Measurements from ENCODE around the gene KLC1.
A peak's percentile ranks its signal among the peaks of the same experiment; 100 is the strongest.

The KLC1 gene

DNA sequence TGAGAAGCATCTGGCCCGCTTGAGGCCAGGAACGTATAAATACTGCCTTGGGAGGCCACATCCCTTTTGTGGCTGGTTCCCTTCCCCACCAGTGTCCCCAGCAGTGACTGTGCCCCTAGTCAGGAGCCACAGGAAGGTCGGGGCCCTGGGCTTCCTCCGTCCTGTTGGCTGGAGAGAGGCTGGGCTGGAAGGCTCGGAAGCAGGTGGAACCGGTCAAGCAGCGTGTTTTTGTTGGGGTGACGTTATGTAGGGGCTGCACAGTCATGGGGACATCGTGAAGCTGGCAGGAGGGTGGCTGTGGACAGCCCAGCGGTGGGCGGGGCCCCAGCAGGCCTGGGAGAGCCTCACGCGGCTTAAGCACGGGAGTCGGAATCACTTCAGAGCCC is 76.1 kb downstream of the KLC1 start:
- no peak for DNase-seq (ENCODE audit: low read depth)

DNA sequence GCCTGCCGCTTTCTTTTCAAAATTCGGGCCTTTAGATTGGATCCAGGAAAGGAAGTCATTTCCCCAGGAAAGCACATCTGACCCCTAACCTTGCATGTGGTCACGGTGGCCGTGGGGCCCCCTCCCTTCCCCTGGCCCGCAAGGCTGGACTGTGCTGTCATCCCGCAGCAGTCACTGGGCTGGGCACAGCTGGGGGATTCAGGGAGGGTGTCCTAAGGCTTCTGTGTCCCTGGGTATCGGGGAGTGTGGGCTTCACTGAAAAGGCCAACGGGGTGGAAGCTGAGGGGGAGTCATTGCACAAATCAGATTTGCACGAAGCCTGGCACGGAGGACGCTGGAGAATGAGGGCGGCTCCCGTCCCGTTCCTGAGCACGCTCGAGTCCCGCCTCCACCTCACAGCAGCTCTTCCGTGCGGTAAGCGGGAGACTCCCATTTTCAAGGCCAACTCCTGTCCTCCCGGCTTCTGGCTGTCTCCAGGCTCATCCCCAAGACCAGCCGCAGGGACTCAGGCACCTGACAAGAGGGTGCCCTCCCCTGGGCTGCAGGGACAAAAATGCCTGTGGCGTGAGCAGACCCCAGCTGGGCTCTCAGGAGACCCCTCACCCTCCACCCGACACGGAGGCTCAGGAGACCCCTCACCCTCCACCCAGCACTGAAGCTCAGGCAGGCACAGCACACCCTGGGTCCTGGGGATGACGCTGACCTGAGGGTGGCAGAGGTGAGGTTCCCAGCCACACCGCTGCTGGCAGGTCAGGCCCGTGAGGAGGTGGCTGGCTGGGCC is 76.7 kb downstream of the KLC1 start:
- DNase-seq (ENCODE audit: low read depth), result no peak

- no peak for DNase-seq (ENCODE audit: low read depth)
These were observed 77.7 kb downstream of the KLC1 start for GRCh38 chr14:103706551-103707328.

GRCh38 chr14:103707329-103708263 is 78.6 kb downstream of the KLC1 start:
- no peak for DNase-seq (ENCODE audit: low read depth)

- DNase-seq (ENCODE audit: low read depth), result no peak
These were observed 79.8 kb downstream of the KLC1 start for GRCh38 chr14:103708750-103709187.

DNA sequence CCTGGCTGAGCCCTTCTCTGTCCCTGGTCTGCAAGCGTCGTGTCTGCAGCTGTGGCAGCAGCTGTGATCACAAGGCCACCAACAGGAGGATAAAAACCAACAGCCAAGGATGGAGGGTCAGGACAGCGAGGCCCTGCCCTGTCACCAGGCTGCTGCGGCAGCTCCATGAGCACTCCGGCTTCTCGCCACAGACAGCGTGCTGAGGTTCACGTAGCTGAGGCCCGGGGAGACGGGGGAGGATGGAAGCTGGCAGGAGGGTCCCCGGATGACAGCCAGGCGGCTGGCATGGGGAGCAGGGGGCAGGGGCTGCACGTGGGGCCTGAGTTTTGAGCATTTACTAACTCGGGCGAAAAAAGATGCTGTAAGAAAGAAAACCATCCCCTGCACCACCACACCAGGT is 80.8 kb downstream of the KLC1 start:
- DNase-seq (ENCODE audit: low read depth), result no peak

DNA sequence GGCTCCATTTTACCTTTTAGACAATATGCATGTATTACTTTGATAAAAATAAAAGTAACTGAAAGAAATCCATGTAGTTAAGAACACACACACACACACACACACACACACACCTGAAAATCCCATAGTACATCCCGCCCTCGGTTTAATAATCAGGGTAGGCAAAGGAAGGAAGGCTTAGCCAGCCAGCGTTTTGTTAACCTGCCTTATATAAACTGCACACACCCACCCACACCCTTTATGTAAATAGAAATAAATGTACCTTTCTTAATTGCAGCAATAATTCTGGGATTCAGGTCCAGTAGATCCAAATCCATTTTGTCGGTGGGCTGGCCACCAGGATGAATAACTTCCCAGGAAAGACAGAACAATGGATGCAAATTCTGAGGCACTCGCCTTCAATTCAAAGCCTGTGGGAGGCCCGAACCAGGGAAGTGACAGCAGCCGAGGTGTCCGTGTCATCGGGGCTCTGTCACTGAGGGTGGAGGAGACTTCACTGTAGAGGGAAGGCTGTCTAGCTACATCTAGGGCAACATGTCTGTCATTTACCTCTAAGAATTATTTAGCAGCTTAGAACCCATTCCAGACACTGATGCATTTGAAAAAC is 81.9 kb downstream of the KLC1 start:
- DNase-seq (ENCODE audit: low read depth), result no peak

GRCh38 chr14:103711516-103712431 is 82.8 kb downstream of the KLC1 start:
- DNase-seq (ENCODE audit: low read depth), result no peak

DNA sequence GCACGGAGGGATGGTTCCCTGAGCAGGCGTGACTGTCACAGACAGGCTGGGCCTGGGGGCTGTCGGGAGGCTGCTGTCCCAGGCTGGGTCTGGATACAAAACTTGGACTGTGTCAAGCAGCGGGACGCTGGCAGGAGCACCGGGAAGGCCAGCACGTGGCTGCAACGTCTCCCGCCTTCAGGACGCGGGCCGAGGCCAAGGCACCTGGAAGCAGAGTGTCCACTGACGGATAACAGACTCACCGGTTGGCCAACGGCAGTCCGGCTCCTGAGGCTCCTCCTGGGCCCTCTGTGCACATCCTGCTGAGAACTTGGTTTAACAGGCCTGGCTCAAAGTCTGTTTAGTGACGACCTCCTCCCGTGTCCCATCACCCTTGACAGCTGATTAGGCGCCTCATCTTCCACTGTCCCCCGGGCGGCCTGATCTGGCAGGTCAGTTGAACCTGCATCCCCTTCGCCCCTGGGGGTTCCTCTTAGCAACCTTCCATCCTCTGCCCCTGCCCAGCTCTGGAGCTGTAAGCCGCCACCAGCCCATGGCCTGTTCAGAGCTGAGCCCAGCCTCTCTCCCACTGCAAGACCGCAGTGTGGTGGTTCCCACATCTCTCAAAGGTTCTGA is 83.7 kb downstream of the KLC1 start:
- DNase-seq (ENCODE audit: low read depth), result no peak

GRCh38 chr14:103713304-103714062 is 84.5 kb downstream of the KLC1 start:
- no peak for DNase-seq (ENCODE audit: low read depth)

DNA sequence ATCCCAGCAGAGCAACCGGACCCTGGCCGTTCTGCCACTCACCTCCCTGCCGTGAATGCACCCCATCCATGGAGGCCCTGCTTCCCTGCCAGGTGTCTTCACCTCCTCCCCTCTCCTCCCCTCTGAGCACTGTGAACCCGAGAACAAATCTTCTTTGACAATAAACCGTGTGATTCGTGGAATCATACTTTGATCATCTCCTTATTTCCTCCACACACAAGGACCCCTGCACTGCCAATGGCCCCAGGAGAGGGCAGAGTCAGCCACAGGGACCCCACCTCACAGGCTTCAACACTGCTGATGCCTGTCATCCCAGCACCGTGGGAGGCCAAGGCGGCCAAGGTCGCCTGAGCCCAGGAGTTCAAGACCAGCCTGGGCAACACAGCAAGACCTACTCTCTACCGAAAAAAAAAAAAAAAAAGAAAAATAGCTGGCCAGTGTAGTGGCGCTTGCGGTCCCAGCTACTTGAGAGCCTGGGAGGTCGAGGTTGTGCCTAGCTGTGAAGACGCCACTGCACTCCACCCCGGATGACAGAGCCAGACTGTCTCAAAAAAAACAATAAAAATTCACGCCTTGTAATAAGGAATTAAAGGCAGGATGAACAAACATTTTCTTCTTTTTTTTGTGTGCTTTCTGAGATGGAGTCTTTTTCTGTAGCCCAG is 85.2 kb downstream of the KLC1 start:
- DNase-seq (ENCODE audit: low read depth), result no peak

DNA sequence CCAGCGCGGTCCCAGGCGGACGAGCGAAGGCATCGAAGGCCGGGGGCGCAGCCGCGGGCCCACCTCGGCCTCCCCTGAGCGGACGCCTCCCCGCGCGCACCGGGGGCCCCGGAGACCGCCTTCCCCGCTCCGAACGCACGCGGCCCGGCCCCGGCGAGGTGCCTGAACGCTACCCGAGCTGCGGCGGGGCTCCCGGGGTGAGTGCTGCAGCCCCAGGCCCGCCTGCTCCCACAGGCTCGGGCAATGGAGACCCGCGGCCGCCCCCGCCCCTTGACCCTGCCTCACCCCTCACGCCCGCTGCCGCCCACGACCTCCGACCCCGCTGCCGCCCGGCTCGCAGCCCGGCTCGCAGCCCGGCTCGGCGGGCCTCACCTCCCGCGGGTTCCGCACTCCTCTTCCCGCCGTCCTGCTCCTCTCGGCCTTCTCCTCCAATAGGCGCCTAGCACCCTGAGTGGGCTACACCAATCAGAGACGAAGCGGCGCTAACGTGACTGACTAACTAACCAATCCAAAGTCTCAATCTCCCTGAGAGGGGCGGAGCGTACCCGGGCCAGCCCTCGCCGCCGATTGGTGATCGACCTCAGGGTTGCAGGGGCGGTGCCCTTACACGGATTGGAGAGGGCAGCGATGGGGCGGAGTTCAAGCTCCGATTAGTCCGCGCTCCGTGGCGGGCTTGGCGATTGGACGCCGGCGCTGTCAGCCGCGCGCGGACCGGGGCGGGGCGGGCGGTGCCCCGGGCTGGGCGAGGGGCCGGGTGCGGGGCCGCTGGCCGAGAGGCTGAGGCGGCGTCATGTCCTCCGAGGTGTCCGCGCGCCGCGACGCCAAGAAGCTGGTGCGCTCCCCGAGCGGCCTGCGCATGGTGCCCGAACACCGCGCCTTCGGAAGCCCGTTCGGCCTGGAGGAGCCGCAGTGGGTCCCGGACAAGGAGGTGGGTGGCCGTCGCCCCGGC is 86.3 kb downstream of the KLC1 start, which contains the start of the genes XRCC3 and ZFYVE21:
TSS of gene XRCC3 (minus strand) at position 400 of the 949 bp plus-strand sequence. CDS start 4,364 bp downstream, outside the sequence.
TSS of gene ZFYVE21 (plus strand) at position 759 of the 949 bp plus-strand sequence. CDS start at position 791, 32 bp downstream.
- DNase-seq (ENCODE audit: low read depth), result peak; percentile 99

- no peak for DNase-seq (ENCODE audit: low read depth)
These were observed 87.2 kb downstream of the KLC1 start for GRCh38 chr14:103716091-103716801.

- no peak for DNase-seq (ENCODE audit: low read depth)
These were observed 87.9 kb downstream of the KLC1 start for GRCh38 chr14:103716899-103717411.

DNA sequence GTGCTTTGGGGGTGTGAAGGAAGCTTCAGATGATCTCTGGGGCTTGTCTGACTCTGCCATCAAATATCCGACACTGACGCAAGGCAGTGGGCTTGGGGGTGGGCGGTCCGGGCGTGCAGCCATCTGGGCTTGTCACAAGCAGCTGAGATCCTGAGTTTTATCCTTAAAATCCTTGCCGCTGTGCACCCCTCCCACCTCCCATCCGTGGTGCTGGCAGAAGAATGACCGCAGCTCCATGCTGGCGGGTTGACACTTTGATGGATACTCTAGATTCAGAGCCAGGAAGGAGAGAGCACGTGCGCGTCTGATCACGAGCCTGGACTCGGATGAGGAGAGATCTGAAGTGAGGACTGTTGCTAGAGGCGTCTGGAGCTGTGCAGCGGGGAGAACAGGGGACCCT is 89.6 kb downstream of the KLC1 start:
- DNase-seq (ENCODE audit: low read depth), result no peak

GRCh38 chr14:103719751-103720150 is 90.7 kb downstream of the KLC1 start:
- DNase-seq (ENCODE audit: low read depth), result no peak

Data from activated T-cell treated with anti-CD3 and anti-CD28 coated beads for 1 hour (primary cell).